ENCODE data around the gene RNF112.
"Not testable (repeated sequence)": the region's sequence is repeated elsewhere in the genome, so short reads cannot be mapped to it uniquely, and the experiment has no call there.

RNF112 gene

DNA sequence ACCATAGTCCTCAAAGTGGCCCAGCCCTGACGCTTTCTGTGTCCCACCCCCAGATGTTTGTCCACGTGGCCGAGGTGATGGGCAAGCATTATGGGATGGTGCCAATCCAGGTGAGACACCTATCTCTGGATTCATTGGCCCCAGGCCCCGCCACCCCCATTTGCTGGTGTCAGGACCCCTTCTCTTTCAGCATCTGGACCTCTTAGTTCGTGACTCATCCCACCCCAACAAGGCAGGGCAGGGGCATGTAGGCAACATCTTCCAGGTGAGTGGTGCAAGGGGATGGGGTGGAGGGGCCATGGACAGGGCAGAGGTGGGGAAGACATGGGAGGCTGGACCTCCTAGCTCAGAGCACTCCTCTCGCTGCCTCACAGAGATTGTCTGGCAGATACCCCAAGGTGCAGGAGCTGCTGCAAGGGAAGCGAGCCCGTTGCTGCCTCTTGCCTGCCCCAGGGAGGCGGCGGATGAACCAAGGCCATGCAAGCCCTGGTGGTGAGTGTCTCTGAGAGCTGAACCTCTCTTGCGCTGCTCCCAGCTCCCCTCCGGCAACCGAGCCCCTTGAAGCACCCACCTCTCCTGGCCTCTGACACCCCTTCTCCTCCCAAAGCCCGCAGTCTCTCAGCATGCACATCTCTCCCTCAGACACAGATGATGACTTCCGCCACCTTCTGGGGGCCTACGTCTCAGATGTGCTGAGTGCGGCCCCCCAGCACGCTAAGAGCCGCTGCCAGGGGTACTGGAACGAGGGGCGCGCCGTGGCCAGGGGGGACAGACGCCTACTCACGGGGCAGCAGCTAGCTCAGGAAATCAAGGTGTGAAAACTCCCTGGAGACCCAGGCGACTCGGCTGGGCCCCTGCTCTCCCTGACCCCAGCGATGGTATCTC lies 3.6 kb downstream of the RNF112 start:
- DNase-seq = no peak

DNA sequence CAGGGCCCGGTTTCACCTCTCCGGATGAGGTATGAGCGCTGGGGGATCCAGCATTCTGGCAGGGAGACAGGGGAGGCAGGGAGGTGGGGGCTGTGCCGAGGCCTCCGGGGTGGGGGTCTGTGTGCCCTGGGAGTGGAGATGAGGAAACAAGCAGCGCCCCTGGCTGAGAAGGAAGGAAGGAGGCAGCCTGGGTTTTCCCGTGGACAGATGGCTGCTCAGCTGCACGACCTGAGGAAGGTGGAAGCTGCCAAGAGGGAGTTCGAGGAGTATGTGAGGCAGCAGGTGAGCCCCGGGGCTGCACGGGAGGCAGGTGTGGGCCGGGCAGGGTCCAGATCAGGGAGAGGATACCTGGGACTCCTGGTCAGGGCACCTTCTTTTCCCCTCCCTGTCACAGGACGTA lies 4.3 kb downstream of the RNF112 start:
- DNase-seq = no peak

- DNase-seq = peak; percentile 19
These were observed 5.1 kb downstream of the RNF112 start for GRCh38 chr17:19415806-19416775.

GRCh38 chr17:19417611-19418010 lies 6.6 kb downstream of the RNF112 start:
- DNase-seq = no peak

- DNase-seq = no peak
These were observed 7.4 kb downstream of the RNF112 start for GRCh38 chr17:19418251-19418992.

GRCh38 chr17:19421219-19421618 lies 10.2 kb downstream of the RNF112 start:
- DNase-seq = no peak

DNA sequence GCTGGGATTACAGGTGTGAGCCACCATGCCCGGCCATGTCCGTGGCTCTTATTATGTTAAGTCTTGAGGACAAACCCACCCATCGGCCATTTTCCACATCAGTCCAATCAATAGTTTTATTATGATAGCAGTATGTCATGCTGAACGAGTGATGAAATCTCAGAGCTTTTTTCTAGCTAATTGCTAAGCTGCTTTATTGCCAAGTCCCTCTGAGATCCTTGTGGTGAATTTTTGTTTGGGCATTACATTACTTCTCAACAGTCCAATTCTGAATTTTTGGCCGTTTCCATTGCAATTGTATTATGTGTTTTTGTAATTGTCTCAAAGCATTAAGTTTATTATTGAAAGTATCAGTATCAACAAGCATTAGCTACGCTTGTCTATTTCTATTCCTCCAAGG lies 10.9 kb downstream of the RNF112 start:
- no peak for DNase-seq

DNA sequence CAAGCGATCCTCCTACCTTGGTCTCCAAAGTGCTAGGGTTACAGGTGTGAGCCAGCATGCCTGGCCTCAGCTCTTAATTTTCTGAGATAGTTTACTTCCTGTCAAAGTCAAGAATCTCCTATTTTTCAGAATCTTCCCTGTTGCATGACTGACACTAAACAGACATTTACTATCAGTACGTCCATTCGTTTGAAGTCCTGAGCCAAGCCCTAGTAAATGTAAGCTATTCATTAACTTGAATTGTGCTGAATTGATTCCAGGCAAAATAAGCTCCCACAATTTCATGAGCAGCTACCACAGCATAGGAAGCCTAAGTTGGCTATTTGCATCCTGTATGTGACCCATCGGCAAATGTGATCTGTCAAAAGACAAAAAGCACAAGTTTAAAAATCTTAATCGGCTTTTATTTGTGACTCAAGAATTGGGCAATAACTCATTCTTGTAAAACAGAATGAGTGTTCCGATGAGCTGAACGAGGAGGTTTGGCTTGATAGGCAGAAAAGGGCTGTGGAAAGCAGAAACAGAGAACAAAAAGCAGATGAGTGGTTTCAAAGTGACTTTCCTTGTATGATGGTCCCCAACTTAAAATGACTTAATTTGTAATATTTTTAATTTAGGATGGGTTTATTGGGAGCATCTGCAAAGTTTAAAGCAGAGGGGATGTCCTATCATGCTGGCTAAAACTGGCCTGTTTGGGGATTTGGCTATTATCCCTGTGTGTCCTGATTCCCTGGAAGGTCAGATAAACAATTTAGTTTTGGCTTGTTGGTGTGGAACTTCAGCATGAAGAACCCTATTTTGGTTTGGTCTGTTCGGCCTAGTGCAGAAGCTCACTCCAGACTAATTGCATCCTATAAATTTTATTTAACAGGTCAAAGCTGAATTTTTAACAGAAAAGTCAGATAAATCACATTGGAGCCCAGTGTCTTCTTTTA lies 14.2 kb downstream of the RNF112 start:
- no peak for DNase-seq

DNA sequence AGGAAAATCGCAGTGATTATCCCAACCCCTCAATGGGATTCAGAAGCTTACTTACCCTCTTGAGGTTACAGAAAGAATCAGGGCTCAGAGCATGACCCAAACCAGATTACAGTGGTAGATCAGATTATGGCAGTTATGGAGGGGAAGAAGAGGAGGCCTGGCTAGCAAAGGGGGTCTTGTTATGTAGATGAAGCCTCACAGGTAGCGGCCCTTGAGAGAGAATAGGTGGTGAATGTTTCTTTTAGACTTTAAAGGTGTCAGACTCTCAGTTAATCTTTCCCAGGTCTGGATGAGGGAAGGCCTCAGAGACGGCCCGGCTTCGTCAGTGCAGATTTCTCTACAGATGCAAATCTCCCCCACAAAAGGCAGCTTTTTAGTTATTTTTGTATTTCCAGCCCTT lies 15.6 kb downstream of the RNF112 start:
- no peak for DNase-seq

GRCh38 chr17:19431691-19432090 lies 20.7 kb downstream of the RNF112 start:
- DNase-seq = no peak

DNA sequence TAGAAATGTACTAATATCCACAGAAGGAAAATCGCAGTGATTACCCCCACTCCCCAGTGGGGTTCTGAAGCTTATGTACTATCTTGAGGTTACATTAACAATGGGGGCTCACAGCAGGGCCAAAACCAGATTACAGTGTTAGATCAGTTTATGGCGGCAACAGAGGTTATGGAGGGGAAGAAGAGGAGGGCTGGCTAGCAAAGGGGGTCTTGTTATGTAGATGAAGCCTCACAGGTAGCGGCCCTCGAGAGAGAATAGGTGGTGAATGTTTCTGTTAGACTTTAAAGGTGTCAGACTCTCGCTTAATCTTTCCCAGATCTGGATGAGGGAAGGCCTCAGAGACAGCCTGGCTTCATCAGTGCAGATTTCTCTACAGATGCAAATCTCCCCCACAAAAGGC lies 22.2 kb downstream of the RNF112 start:
- no peak for DNase-seq

- no peak for DNase-seq
These were observed 22.8 kb downstream of the RNF112 start for GRCh38 chr17:19433727-19434340.

DNA sequence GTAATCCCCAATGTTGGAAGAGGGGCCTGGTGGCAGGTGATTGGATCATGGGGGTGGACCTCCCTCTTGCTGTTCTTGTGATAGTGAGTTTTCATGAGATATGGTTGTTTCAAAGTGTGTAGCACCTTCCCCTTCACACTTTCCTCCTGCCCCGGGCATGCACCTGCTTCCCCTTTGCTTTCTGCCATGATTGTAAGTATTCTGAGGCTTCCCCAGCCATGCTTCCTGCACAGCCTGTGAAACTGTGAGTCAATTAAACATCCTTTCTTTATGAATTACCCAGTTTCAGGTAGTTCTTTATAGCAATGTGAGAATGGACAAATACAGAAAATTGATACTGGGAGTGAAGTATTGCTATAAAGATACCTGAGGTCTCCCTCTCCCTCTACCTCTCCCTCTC lies 29.4 kb downstream of the RNF112 start:
- no peak for DNase-seq

GRCh38 chr17:19441288-19441687 lies 30.3 kb downstream of the RNF112 start:
- not testable (repeated sequence) for DNase-seq

DNA sequence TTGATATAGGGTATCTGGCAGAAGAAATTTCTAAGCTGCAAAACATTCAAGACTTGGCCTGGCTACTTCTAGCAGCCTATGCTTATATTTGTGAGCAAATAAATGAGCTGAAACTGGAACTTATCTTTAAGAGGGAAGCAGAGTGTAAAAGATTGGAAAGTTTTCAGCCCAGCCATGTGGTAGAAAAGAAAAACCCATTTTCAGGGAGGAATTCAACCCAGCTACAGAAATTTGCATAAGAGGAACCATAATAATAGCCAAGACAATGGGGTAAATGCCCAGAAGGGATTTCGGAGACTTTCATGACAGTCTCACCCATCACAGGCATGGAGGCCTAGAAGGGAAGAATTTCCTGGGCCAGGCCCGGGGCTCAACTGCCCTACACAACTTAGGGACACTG lies 31.7 kb downstream of the RNF112 start:
- DNase-seq = no peak

GRCh38 chr17:19443148-19443547 lies 32.1 kb downstream of the RNF112 start:
- DNase-seq = no peak

DNA sequence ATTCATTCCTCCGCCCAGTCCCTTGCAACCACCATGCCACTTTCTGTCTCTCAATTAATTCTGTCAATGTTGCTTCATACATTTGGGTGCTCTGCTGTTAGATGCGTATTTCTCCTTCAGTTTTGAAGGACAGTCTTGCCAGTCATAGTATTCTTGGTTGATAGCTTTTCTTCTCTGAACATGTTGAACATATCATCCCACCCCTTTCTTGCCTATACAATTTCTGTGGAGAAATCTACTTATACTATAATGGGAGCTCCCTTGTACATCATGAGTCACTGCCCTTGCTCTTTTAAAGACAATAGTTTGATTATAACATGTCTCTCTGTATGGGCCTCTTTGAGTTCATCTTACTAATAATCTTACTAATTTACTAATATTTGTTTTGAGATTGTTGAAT lies 34.1 kb downstream of the RNF112 start:
- DNase-seq = no peak

GRCh38 chr17:19446577-19446976 lies 35.5 kb downstream of the RNF112 start:
- not testable (repeated sequence) for DNase-seq

- DNase-seq = peak; percentile 90
These were observed 36.1 kb downstream of the RNF112 start for GRCh38 chr17:19447085-19447583.

DNA sequence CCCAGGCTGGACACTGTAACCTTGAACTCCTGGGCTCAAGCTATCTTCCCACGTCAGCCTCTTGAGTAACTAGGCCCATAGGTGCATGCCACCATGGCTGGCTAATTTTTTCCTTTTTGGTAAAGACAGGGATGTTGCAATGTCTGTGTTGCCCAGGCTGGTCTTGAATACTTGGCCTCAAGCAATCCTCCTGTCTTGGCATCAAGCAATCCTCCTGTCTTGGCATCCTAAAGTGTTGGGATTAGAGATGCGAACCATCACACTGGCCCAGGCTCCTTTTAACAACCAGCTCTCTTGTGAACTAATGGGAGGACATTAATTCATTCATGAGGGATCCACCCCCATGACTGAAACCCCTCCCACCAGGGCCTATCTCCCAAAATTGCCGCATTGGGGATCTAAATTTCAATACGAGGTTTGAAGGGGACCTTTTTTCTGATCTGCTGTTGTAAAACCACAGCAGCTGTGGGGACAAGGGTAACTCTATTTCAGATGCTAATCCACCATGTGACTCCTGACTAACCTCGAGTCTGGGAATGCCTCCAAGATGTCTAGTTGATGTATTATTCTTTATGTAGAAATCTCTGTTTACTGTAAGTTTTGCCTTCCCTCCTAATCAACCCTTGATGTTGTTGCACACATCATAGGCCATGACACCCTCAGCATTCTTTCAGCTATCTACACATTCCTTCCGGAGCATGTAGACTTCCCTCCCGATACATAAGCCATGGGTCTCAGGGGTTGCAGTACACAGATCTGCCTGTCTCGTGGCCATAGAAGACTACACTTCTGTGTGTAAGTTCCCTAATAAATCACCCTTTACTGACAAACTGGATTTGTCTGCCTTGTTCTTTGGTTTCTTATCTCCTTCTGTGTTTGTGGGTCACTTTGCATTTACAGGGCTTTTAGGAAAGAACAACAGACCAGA lies 37.6 kb downstream of the RNF112 start:
- DNase-seq = no peak
